ENCODE measurements around the gene PRKCD.

- no peak for TF ChIP-seq CTCF (IDR thresholded peaks at IDR 0.05)
- no peak for TF ChIP-seq POLR2A (IDR thresholded peaks at IDR 0.05)
These were observed 6.1 kb upstream of the PRKCD start for GRCh38 chr3:53154881-53155285.
